Activated effector memory CD4-positive, alpha-beta T cell treated with anti-CD3 and anti-CD28 coated beads, Interleukin-2, amount 50 U/mL, for 16 hours (primary cell): ENCODE measurements around the gene ISLR.

Experiments used
- DNase-seq: peaks from one replicate; pipeline ENCODE4 v3.0.0-alpha.2; 2020

The ISLR gene

GRCh38 chr15:74194572-74195559 is 21.4 kb downstream of the ISLR start:
- no peak for DNase-seq

GRCh38 chr15:74196175-74196574 is 22.7 kb downstream of the ISLR start:
- DNase-seq = no peak

- no peak for DNase-seq
Measured at GRCh38 chr15:74197176-74197965, 23.9 kb downstream of the ISLR start.

GRCh38 chr15:74199297-74199652 is 25.8 kb downstream of the ISLR start:
- DNase-seq = no peak

GRCh38 chr15:74200412-74200815 is 26.9 kb downstream of the ISLR start:
- no peak for DNase-seq

GRCh38 chr15:74200871-74201419 is 27.4 kb downstream of the ISLR start:
- DNase-seq = no peak

GRCh38 chr15:74201710-74202420 is 28.4 kb downstream of the ISLR start:
- no peak for DNase-seq

- DNase-seq = no peak
Measured at GRCh38 chr15:74202452-74203401, 29.2 kb downstream of the ISLR start, which contains the start of gene STRA6. STRA6 (minus strand) TSS chr15:74202787; CDS start chr15:74202267, 520 bp downstream.

- no peak for DNase-seq
Measured at GRCh38 chr15:74203914-74204431, 30.5 kb downstream of the ISLR start.

GRCh38 chr15:74205582-74205947 is 32.1 kb downstream of the ISLR start:
- no peak for DNase-seq

GRCh38 chr15:74206801-74207281 is 33.3 kb downstream of the ISLR start:
- no peak for DNase-seq

- no peak for DNase-seq
Measured at GRCh38 chr15:74207652-74208440, 34.3 kb downstream of the ISLR start.

GRCh38 chr15:74208496-74208895 is 35.0 kb downstream of the ISLR start:
- no peak for DNase-seq

- no peak for DNase-seq
Measured at GRCh38 chr15:74208901-74209559, 35.5 kb downstream of the ISLR start.

GRCh38 chr15:74209560-74209958 is 36.0 kb downstream of the ISLR start:
- no peak for DNase-seq

- no peak for DNase-seq
Measured at GRCh38 chr15:74209997-74210671, 36.6 kb downstream of the ISLR start.

- DNase-seq = no peak
Measured at GRCh38 chr15:74210729-74211128, 37.2 kb downstream of the ISLR start.

- DNase-seq = no peak
Measured at GRCh38 chr15:74211656-74212055, 38.1 kb downstream of the ISLR start.

GRCh38 chr15:74212494-74212893 is 39.0 kb downstream of the ISLR start:
- DNase-seq = no peak
